GM21786 (cell line): ENCODE data around the gene FGFR3.

Experiments
- ATAC-seq: cut with Tn5 transposase; IDR thresholded peaks from one replicate; pipeline ENCODE4 v1.9.1; 2021; ENCODE audit not compliant: unreplicated experiment

Gene FGFR3

DNA sequence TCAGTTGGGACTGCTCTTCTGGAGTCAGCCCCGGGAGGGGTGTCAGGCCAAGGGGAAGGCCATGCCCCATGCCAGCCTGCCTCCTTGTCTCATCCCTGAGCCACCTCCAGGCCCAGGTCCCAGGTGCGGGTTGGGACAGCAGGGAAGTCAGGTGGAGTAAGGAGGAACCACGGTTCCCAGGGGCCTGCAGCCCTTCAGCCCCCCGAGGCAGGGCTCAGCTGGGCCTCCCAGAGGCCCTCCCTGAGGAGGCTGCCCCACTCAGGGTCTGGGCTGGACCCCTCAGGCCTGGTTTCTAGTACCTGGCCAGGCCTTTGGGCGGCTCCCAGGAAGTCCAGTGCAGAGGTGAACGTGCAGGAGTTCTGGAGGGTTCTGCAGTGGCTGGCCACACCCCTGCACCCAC, 23.4 kb upstream of the FGFR3 start:
- ATAC-seq: no peak

DNA sequence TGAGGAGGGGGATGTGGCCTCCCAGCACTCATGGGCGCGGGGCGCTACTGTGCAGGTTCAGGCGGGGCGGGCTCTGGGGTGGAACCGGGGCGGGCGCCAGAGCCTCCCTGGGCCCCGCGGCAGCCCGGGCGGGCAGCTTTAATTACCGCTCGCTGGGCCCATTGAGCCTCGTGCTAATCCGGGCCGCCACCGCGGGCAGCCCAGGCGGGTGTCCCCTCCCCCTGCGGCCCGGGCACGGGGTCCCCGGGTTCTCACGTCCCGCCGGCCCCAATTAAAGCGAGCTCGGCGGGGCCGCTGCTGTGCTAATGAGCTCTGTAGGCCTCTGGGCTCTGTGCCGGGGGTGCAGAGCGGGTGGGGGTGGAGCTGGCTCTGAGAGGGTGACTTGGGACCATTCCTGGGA, 22.8 kb upstream of the FGFR3 start:
- ATAC-seq: no peak

DNA sequence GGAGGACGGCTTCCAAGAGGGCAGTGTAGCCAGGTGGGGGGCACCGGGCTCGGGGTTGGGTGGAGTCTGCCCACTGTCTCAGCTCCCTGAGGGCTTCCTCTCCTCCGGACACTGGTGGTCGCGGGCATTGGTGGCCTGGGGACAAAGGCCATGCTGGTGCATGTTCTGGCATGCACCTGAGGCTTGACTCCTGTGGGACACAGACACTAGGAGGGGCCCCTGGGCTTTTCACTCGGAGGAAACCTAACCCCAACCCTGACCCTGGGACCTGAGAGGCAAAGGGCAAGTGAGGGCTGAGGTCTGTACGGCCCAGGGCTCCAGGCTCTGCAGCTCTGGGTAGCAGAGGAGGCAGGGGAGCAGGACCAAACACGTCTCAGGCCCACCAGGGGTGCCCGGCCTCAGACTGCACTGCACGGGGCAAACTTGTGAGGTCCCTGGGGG, 22.3 kb upstream of the FGFR3 start:
- ATAC-seq: no peak

DNA sequence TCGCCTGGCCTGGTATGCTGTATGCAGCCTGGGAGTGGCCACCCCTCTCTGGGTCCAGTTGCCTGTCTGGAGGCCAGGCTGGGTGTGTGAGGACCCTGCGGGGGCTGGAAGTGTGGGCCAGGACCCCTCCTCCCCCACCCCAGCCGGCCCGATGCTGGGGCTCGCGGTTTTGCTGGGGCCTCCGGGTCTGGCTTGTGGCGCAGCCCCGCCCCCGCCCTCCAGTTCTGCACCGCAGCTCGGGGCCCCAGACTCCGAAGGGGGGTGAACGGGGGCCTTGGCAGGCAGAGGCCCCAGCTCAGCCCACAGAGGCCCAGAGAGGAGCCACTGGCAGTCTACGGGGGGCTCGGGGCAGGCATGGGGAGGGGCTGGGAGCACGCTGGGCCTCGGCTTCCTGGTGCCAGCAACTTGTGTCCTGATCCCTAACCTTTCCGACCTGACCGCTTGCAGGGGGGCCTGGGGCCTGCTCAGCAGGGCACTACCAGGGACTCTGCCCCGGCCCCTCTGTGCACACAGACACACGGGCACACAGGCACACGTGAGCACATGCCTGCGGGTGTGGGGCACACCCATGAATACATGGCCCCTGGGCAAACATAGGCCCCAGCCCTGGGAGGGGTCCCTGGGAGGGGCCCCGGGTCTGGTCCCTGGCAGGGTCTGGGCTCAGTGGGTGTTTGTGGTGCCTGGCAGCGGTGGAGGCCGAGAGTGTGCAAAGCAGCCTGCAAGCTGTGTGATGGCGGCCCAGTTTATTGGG, 21.4 kb upstream of the FGFR3 start:
- ATAC-seq: no peak

DNA sequence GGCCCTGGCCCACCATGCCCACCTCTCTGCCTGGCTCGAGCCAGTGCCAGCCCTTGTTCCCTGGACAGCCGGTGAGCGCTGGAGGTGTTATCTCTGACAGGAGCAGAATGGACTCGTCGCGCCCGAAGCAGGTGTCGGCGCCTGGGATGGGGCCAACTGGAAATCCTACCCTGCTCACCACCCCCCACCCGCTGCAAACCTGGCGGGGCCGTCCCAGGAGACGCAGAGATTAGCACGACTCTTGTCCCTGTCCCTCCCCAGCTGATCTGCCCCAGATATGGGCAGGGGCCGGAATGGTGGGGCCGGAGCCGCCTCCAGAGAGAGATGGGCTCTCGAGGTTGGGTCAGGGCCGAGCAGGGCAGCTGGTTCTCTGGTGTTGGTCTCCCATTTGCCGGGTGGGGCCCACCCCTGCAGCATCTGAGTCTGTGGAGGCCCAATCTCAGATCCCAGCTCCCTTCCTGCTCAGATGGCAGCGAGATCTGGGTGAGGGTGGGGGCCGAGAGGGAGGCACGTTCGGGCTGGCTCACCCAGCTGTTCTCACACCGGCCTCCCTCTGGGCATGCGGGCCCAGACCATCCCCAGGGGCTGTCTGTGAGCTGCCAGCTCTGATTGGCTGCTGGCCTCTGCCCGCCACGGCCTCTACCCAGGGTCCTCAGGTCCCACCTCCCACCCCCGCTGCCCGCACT, 20.1 kb upstream of the FGFR3 start:
- no peak for ATAC-seq

DNA sequence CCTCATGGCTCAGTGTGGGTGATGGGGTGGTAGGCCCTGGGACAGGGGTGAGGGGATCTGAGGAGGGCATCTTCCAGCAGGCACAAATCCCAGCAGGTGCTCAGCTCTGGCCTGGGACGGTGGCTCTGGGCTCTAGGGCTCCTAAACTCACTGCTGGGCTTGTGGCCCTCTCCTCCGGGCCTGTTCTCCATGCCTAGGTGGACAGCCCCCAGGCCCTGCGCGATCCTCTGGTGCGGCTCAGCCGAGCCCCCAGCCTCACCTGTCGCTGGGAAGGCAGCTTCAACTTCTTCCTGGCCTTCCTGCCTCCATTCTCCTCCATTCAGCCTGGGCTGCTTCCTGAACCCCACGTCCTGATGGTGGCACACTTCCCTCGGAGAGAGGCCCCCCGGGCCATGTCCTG, 19.3 kb upstream of the FGFR3 start:
- ATAC-seq: no peak

DNA sequence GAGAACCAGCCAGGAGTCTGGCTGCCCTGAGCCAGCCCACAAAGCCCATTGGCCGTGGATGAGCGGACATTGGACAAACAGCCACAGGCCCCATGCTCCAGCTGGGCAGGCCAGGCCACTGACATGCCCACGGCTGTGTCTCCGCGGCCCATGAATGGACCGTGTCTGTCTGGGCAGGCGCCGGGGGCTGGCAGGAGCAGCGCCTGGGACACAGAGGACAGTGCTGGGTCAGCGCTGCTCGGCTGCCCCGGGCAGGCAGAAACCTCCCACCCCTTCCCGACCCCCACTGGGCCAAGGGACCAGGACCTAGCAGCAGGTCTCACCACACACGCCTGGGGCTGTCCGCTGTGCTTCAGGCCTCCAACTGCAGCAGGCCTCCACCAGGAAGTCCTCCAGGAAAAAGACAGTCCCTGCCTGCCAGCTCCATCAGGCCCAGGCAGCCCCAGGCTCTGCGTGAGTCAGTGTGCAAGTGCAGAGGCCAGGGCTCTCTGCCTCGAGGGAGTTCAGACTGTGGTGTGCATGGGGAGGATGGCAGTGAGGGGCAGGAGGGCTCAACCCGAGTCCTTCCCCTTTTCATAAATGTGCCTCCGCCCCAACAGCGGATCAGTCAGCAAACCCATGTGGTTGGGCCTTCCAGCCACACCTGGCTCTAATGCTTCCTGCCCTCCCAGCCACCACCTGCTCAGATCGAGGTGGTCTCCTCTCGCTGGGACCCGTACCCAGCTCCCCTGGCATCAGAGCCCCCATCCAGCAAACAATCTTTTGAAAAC, 17.2 kb upstream of the FGFR3 start:
- no peak for ATAC-seq

DNA sequence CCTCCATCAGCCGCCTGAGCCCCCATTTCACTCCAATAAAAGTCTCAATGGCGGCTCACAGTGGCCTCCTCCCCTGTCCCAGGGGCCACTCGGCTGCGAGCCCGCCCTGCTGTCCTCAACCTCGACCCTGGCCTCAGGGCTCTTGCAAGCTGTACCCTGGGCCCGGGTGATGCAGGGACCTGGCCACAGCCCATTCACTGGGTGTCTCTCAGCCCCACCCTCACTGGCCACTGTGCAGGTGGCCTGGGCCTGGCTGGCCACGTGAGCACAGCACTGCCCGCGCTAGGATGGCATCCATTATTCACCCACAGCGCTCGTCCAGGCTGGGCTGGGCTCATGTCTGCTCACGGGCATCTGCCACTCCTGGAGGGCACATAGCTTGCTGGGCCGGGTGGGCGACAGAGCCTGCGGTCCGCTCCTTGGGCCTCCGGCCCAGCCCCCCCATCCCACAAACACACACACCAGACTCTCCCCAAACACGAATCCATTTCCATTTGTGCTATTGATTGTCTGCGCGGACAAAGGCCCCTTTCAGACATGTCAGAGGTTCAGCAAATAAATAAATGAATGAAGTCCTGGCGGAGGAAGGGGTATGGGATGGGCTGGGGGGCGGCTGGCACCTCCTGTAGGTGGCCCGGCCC, 16.5 kb upstream of the FGFR3 start:
- ATAC-seq: no peak

DNA sequence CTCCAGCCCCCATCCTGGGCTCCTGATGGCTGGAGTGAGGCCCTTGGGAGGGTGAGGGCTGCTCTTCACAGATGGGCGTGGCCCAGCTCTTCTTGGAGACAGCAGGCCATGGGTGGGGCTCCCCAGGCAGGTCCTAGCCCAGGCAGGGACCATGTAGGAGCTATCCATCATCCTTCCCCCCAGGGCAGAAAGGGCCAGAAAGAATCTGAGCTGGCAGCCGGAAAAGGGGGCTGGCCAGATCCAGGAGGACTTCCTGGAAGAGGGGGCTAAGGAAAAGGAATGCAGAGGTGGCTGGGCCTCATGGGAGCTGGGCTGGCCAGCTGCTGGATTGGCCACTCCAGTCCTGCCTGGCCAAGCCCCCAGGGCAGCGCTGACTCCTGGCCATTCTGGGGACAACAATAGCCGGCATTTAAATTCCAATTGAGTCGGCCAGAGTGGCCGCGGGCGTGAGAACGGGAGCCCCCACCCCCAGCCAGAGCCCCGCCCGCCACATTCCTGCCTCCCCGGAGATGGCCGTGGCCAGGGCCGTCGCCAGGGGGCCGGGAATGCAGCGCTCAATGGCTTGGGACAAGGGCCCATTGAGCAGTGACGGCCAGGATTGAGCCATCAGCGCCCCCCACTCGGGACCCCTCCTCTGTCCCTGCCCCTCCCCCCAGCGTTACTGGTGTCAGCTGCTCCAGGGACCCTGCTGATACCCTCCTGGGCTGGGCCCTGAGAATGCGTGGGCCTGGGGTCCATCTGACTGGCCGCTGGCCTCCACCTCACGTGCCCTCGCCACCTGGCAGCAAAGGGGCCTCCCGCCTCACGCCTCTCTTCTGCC, 15.1 kb upstream of the FGFR3 start:
- ATAC-seq: no peak

DNA sequence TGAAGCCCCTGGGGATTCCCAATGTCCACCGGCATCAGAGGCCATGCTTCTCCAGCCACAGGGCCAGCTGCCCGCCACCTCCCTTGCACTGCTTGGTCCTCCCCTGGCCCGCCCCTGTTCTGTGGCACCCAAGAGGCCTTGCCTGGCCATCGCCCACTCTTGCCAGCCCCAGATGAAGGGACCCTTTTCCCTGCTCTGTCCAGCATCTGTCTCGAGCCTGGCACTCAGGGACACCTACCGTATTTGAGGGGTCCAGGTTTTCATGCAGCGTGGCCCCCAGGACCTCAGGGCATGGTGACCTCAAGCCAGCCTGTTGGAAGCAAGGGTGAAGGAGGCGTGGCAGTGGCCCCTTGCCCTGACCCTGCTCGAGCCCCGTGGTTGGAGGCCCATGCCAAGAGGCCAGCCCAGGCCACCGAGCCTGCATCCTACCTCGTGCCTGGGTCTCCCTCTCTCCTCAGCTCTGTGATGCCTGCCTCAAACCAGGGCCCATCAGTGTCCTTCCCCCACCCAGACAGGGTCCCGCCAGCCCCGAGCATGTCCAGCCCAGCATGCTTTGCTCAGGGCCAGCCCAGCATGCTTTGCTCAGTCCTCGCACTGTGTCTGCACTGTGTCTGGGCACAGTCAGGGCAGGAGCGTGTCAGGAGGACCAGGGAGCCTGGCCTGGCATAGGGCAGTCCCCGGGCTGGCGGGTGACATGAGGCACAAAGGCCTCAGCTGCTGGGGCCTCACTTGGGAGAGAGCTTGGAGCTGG, 14.3 kb upstream of the FGFR3 start:
- ATAC-seq: no peak

DNA sequence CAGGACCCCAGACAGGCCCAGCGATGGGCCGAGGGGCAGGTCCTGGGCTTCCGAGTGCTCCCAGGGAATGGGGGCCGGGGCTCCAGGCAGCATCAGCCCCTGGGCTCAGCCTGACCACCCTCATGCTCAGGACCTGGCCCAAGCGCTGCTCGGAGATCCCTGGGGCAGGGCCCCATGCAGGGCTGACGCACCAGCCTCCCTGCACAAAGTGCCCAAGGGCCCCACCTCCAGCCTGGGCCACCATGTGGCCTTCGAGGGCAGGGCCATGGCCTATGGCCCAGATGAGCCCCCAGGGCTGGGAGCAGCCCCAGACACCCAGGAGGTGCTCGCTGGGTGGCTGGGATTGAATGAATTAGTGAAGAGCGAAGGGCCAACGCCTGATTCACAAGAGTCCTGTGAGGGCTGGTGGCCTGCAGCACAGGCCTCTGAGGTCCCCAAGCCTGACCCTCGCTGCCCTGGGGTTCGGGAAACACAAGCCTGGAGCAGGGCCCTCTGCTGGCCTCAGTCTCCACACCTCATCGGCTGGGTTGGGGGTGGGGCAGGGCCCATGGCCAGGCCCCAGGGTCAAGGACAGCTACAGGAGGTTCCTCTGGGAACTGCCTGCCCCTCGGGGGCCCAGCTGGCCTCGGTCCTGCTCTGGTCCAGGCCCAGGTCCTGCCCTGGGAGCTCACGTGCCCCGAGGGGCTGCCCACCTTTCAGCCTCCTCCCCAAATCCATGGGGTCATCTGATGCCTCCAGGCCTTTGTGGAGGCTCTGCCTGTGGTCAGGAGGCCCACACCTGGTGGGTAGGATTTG, 13.3 kb upstream of the FGFR3 start:
- ATAC-seq: no peak

DNA sequence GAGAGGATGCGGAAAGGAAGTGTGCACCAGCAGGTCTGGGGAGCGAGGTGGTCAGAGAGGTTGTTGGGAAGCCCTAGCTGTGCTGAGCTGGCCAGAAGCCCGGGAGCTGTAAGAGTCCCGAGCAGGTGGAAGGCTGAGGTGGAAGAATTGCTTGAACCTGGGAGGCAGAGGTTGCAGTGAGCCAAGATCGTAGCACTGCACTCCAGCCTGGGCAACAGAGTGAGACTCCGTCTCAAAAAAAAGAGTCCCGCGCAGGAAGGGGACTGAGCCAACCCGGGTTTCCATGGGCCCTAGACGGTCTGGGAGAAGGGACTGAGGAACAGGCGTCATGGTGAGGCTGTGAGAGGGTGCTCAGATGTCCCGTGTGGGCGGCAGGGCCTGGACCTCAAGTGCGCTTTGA, 12.7 kb upstream of the FGFR3 start:
- ATAC-seq: no peak

DNA sequence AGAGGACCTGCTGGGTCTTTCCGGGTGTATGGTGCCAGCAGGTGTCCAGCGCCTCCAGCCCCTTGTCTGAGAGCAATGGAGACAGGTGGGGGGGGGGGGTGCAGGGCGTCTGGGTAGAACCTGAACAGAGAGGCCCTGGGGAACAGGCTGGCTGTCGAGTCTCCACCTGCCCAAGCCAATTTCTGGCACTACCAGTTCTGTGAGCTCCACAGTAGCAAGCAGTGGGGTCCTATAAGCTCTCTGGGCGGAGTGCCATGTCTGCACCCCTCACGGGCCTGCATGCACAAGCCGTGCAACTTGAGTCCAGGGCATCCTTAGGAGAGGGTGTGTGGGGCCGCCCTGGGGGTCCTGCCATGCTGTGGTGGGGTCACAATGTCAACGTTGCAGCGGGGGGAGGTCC, 10.1 kb upstream of the FGFR3 start:
- no peak for ATAC-seq

DNA sequence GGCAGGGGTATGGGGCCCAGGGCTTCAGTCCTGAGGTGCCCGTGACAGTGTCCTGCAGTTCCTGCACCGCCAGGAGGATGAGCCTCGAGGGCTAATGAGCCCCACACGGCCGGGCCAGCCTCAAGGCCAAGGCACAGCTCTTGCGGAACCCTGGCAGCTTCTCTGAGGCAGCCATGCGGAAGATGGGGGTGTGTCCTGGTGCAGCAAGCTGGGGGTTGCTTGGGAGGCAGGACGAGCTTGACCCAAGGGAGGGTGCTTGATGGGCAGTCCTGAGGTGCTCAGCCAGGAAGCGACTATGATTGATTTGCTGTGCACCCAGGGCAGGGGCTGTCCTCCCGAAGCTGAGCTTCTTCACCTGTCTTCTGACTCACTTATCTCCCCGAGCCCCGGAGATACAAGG, 9.1 kb upstream of the FGFR3 start:
- no peak for ATAC-seq

DNA sequence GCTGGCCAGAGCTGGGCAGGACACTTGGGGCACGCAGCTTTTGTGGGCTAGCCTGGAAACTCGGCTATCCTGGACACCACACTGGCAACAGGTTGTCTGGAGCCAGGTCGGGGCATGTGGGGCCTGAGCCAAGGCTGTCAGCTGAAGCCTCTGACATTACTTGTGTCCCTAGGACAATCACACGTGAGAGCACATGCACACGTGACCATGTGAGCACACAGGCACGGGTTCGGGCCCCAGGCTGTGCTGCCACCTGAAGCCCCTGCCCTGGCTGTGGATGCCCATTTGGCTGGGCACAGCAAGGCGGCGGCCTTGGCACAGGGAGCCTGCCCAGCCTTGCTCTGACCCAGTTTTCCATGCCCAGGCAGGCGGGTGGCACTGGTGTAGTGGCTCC, 8.7 kb upstream of the FGFR3 start:
- no peak for ATAC-seq

DNA sequence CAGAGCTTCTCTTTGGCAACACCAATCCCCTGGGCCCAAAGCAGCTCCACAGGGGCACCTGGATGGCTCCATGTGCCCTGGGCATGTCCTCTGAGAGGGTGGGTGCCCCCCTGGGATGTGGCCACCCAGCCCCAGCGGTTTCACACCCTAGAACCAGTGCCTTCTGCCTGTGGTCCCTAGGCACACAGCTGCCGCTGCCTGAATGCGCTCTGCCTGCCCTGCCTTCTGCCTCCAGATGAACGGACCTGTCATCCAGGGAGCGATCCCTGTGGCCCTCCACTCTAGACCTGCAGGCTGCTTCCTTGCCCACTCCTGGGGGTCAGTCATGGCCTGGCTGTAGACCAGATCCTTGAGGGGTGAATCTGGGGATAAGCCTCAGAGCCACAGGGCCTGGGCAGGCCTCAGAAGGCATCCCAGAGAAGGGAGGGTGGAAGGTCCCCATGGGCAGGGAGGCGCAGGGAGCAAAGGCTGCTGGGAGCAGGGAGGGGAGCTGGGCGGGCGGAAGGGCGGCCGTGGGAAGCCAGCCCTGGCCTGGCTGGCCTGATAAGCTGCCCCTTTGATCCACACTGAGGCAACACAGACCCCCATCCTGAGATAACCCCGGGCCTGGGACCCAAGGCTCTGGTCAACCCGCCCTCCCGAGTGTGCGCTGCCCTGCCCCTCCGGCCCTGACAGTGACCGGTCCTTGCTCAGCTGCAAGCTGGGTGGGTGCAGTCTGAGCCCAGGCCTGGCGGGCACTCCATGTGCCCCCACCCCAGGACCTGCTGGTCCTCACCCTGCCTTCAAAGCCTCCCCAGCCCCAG, 8.1 kb upstream of the FGFR3 start:
- no peak for ATAC-seq

DNA sequence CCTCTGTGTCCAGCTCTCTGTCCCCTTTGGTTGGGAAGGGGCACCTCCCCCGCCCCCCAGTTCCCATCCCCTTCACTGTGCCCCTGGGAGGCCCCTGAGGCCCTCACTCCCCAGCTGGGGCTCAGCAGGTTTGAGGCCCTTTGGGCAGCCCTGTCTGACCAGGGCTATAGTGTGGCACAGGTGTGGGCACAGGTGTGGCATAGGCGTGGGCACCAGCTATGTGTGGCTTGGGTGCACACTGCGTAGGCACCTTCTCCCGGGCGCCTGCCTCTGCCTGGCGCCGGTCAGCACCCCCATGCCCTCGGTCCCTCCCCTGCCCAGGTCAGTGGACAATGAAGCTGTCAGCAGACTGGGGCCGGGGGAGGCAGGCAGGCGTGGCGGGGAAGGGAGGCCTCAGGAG, 7.5 kb upstream of the FGFR3 start:
- no peak for ATAC-seq
